Left lobe of liver (tissue), 2 donors: Measurements from ENCODE around the gene TPGS1. TPM values are rescaled to one million over a fixed set of nuclear protein-coding genes. Genes with fewer than 3 reads are reported as not detected.
A peak's percentile ranks its signal among the peaks of the same experiment; 100 is the strongest.

Experiments used
- ATAC-seq: fragments of 200-7000 bp; cut with Tn5 transposase; one replicate; pipeline ENCODE4 v1.9.1; 2020; ENCODE audit warnings: mild to moderate bottlenecking, moderate library complexity
- DNase-seq: peaks from one replicate; pipeline ENCODE4 v3.0.0-alpha.2; 2020; ENCODE audit warnings: low spot score
- total RNA-seq: library from RNA; stranded (reverse); gene quantifications from one replicate; pipeline ENCODE4 v1.2.1, GENCODE V29; 2021
- donor health status: DM: no; HTN: no; CAD: no; lungs with moderate emphysema.
- donor health status: DM: no; HTN: yes; CAD: no.

Gene TPGS1
- total RNA-seq, 1 donor from 2014 or later: 10.4 TPM

GRCh38 chr19:536881-537404 is 29.6 kb downstream of the TPGS1 start:
- no peak for DNase-seq
- no peak for ATAC-seq

- DNase-seq (no peak), ATAC-seq (no peak)
Measured at GRCh38 chr19:538641-539428, 31.5 kb downstream of the TPGS1 start.

GRCh38 chr19:539429-540030 is 32.2 kb downstream of the TPGS1 start:
- ATAC-seq (no peak), DNase-seq (no peak)

- ATAC-seq (no peak), DNase-seq (no peak)
Measured at GRCh38 chr19:540867-541637, 33.8 kb downstream of the TPGS1 start.

GRCh38 chr19:541699-542098 is 34.4 kb downstream of the TPGS1 start:
- ATAC-seq (no peak), DNase-seq (no peak)

- ATAC-seq (peak; percentile 4), DNase-seq (no peak)
Measured at GRCh38 chr19:542173-542866, 35.0 kb downstream of the TPGS1 start.

- ATAC-seq: peak; percentile 42
Measured at GRCh38 chr19:543910-544608, 36.8 kb downstream of the TPGS1 start, which contains the start of gene GZMM. Gene GZMM (plus strand): TSS chr19:544053. CDS start chr19:544072, 19 bp downstream.

GRCh38 chr19:547117-547516 is 39.8 kb downstream of the TPGS1 start:
- ATAC-seq: no peak

More at GRCh38 chr19:543910-544608, 36.8 kb downstream of the TPGS1 start, which contains the start of gene GZMM:
- no peak for DNase-seq

GRCh38 chr19:547836-548720 is 40.8 kb downstream of the TPGS1 start:
- no peak for ATAC-seq
- no peak for DNase-seq

More at GRCh38 chr19:547117-547516, 39.8 kb downstream of the TPGS1 start:
- DNase-seq: no peak

GRCh38 chr19:548886-549830 is 41.9 kb downstream of the TPGS1 start:
- DNase-seq: no peak
- no peak for ATAC-seq

- ATAC-seq (no peak), DNase-seq (no peak)
Measured at GRCh38 chr19:554817-555216, 47.5 kb downstream of the TPGS1 start.

GRCh38 chr19:555474-555808 is 48.1 kb downstream of the TPGS1 start:
- ATAC-seq (no peak), DNase-seq (no peak)

- no peak for ATAC-seq
- DNase-seq: no peak
Measured at GRCh38 chr19:556611-557382, 49.5 kb downstream of the TPGS1 start.

GRCh38 chr19:558770-559439 is 51.6 kb downstream of the TPGS1 start:
- DNase-seq (no peak), ATAC-seq (no peak)

- DNase-seq: no peak
- no peak for ATAC-seq
Measured at GRCh38 chr19:560121-560520, 52.8 kb downstream of the TPGS1 start.

- DNase-seq (peak; percentile 68), ATAC-seq (peak; percentile 80)
Measured at GRCh38 chr19:566403-566802, 59.1 kb downstream of the TPGS1 start.

- DNase-seq (no peak), ATAC-seq (no peak)
Measured at GRCh38 chr19:566844-567243, 59.5 kb downstream of the TPGS1 start.
